Measurements from ENCODE around the gene PPL.
"Not testable (repeated sequence)": the region's sequence is repeated elsewhere in the genome, so short reads cannot be mapped to it uniquely, and the experiment has no call there.

PPL gene

GRCh38 chr16:4933871-4934395, 3.0 kb downstream of the PPL start:
- DNase-seq (ENCODE audit: low read depth in 2 of 2): no peak

- DNase-seq (ENCODE audit: low read depth in 2 of 2): no peak
These were observed 3.5 kb downstream of the PPL start for GRCh38 chr16:4933433-4933832.

DNA sequence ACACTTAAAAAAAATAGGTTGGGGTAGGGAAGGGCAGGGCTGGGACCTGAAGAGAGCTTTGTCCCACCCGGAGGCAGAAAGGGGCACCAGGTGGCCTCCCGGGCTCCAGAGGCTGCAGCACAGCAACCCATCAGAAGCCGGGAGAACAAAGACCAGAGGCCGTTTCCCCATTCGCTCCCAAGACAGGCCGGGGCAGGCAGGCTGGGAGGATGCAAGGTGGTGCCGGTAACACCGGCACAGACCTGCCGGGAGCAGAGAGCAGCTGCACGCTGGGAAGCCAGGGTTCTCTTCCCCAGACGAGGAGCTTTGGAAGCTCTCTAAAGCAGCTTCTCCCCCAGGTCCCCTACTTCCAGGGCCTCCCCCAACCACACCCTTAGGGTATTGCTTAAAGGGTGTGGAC, 5.6 kb downstream of the PPL start:
- DNase-seq (ENCODE audit: low read depth in 2 of 2): no peak

DNA sequence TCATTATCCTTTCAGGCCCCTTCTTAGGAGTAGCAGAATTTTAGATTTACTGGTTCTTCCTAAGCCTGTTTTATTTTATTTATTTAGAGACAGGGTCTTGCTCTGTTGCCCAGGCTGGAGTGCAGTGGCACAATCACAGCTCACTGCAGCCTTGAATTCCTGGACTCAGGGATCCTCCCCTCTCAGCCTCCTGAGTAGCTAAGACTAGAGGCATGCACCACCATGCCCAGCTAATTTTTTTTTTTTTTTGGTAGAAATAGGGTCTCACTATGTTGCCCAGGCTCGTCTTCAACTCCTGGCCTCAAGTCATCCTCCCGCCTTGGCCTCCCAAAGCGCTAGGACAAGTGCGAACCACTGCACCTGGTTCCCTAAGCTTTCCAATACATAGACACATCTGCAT, 7.3 kb downstream of the PPL start:
- not testable (repeated sequence) for DNase-seq (ENCODE audit: low read depth in 2 of 2)

DNA sequence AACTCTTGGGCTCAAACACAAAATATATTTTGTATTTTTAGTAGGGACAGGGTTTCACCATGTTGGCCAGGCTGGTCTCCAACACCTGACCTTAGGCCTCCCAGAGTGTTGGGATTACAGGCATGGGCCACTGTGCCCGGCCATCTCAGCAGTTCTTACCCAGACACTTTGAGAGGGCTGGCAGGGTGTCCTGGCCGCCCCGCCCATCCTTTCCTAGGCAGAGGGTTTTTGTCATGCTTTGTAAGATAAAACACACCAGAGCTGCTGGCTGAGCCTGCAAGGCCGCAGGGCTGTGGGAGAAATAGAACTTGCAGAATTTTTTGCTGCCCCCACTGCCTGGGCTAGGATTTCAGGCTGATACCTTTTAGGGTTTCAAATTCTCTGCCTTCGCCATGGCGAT, 8.7 kb downstream of the PPL start:
- no peak for DNase-seq (ENCODE audit: low read depth in 2 of 2)

DNA sequence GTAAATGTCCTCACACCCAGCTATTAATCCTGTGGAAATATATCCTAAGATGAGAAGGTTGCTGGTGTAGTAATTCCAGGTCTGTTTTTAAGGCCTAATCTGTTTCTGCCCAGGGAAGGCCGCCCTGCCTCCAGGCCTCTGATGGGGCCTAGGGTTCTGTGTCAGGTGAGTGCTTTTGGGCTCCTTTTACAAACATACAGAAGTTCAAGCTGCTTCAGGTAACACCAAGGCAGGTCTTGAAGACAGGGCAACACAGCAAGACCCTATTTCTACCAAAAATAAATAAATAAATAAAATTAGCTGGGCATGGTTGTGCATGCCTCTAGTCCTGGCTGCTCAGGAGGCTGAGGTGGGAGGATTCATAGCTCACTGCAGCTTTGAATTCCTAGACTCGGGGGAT, 9.3 kb downstream of the PPL start:
- no peak for DNase-seq (ENCODE audit: low read depth in 2 of 2)

DNA sequence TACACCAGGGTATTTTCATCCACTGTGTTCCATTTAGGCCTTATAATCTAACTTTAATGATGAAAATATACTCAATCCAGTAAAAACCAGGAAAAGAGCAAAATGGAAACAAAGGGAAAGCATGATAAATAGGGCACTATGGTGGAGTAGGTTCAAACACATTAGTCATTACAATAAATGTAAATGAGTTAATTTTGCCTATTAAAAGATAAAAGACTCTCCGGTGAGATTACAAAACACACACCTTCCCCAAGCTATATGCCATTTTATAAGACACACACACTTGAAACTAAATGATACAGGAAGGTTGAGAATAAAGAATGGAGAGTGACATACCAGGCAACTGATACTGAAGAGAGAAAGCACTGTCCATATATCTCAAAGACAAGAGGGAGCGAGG, 10.0 kb downstream of the PPL start:
- DNase-seq (ENCODE audit: low read depth in 2 of 2): no peak

DNA sequence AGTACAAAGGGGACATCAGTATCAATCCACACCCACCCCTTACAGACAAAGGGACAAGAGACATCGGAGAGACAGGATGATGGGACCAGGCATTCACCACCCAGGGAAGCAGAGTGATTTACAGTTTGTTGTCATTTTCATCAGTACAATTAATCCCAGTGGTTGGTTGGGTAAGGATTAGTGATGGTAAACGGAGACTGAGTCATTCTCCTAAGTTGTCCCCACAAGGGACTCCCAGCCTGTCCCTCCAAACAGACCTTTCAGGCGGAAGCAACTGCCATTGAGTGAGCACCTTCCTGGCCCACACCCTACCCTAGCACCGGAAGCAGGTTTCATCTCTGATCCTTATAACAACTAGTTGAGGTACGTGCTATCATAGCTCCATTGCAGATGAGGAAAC, 11.2 kb downstream of the PPL start:
- DNase-seq (ENCODE audit: low read depth in 2 of 2): no peak

DNA sequence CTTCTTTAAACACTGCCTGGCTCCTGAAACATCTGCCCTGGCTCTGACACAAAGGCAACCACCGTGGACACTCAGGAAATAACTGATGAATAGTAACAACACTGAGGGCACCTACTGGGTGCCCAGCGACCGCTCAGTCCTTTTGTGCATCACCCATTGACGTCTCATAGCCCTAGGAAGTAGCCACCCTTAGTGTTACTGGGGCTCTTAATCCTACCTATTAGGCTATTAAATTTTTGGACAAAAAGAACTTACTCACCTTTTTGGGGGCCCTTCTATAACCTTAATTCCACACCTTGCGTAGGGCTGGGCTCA, 11.7 kb downstream of the PPL start:
- no peak for DNase-seq (ENCODE audit: low read depth in 2 of 2)

DNA sequence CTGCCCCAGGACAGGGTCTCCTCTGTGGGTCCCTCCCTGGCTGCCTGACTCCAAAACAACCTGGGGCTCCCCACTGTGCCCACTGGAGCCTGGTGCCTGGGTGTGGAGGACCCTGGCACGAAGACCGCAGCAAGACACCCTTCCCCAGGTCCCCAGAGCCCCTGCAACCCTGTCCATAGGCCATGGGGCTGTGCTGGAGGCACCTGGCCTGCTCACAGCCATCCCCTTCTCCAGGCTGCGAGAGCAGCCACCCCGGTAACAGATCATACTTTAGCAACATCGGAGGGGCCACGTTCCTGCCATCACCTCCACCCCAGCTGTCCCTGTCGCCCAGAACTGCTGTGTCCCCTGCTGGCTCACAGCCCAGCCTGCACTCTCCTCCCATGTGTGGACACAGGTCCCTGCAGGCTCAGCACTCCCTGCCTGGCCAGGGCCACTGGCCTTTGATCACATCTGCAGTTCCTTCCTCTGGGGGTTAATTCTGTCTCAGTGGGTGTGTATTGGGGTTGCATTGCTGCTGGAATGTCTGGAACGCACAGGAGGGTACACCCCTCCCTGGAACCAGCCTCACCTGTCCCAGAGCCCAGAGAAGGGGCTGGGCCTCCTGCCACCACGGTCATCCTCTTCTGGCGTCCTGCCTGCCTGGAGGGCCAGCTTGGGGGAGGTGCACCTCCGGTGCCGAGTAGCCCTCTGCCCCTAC, 12.2 kb downstream of the PPL start:
- no peak for DNase-seq (ENCODE audit: low read depth in 2 of 2)

DNA sequence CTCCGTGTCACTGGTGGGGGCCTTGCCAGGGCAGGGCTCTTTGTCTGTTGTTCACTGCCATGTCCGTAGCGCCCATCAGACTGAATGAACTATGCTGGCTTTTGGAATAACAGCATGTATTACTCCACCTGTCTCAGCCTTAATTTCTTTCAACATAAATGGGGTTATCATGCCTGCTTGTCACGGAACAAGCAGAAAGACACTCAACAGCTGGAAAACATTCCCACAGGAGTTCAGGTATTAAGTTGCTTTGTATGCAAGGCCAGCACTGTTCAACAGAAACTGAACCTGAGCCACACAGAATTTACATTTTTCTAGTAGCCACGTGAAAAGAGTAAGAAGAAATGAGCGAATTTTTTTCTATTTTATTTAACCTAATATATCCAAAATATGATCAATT, 13.1 kb downstream of the PPL start:
- DNase-seq (ENCODE audit: low read depth in 2 of 2): no peak

- no peak for DNase-seq (ENCODE audit: low read depth in 2 of 2)
These were observed 14.1 kb downstream of the PPL start for GRCh38 chr16:4922721-4923342.

- DNase-seq (ENCODE audit: low read depth in 2 of 2): no peak
These were observed 16.1 kb downstream of the PPL start for GRCh38 chr16:4920826-4921225.

GRCh38 chr16:4918781-4919251, 18.1 kb downstream of the PPL start:
- DNase-seq (ENCODE audit: low read depth in 2 of 2): no peak

GRCh38 chr16:4917117-4917516, 19.8 kb downstream of the PPL start:
- no peak for DNase-seq (ENCODE audit: low read depth in 2 of 2)

- DNase-seq (ENCODE audit: low read depth in 2 of 2): no peak
These were observed 21.7 kb downstream of the PPL start for GRCh38 chr16:4915226-4915761.

- no peak for DNase-seq (ENCODE audit: low read depth in 2 of 2)
These were observed 22.3 kb downstream of the PPL start for GRCh38 chr16:4914528-4915225.

GRCh38 chr16:4913774-4914525, 23.0 kb downstream of the PPL start:
- no peak for DNase-seq (ENCODE audit: low read depth in 2 of 2)

DNA sequence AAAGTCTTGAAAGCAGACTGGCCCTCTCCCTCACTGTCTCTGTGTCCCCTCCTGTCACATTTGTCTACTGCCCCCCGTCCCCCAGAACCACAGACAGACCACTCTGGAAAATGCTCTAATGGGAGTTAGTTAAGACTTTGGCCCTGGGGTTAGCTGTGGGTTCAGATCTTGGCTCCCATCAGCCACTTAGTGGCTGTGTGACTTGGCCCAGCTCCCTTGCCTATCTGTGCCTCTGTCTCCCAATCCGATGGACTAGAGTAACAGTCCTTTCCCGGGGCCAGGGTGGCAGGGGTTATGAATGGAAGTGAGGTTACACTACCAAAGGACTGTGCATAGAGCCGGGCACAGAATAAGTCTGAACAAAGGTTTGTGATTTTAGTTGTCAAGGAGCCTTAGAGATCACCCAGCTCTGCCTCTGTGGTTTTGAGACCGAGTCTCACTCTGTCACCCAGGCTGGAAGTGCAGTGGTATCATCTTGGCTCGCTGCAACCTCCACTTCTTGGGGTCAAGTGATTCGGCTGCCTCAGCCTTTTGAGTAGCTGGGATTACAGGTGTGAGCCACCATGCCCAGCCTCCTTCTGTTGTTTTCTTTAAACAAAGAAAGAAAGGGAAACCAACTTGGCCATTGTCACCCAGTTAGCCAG, 23.7 kb downstream of the PPL start:
- DNase-seq (ENCODE audit: low read depth in 2 of 2): no peak

DNA sequence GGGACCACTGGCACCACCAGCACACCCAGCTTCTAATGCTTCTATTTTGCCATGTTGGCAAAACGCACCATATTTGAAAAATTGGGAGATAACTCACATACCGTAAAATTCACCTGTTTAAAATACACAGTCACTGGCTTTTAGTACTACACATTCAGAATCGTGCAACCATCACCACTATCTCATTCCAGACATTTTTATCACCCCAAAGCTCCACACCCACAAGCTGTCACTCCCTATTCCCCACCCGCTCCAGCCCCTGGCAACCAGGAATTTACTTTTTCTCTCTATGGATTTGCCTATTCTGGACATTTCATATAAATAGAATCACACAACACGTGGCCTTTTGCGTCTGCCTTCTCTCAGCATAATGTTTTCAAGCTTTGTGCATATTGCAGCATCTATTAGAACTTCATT, 25.0 kb downstream of the PPL start:
- no peak for DNase-seq (ENCODE audit: low read depth in 2 of 2)

DNA sequence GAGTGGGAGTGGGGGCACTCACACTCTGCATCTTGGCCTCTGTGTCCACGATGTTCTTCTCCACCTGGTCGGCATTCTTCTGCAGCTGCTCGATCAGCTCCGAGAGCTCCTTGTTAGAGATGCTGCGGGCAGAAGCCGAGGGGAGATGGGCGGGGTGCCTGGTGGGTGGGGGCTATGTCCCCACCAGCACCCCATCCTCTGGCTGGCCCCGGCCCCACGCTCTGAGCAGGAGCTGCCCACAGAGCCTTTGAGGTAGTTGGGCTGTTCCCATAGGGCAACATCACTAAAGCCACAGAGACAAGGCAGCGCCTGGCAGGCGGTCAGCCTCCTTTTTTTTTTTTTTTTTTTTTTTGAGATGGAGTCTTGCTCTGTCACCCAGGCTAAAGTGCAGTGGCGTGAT, 26.1 kb downstream of the PPL start:
- DNase-seq (ENCODE audit: low read depth in 2 of 2): no peak

DNA sequence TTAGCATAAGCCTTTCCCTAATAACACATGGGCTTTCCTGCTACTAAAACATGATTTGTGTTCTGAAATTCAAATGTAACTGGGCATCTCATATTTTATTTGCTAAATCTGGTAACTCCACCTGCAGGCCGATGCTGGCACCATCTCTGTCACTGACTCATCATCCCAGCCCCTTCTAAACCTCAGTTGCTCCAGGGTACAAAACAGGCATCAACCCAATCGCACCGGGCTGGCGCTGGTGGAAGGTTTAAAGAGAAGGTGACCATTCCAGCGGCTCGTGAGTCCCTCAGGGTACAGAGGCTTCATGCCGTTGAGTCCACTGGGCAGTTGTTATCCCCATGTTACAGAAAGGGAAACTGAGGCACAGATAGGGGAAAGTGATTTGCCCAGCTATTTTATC, 27.1 kb downstream of the PPL start:
- no peak for DNase-seq (ENCODE audit: low read depth in 2 of 2)

All from stimulated activated CD4-positive, alpha-beta T cell treated with anti-CD3 and anti-CD28 coated beads, Interleukin-1b, Interleukin-23, amount 100 ng/mL, for 4 hours (primary cell).